ENCODE data around the gene TMEM51.

TMEM51 gene

DNA sequence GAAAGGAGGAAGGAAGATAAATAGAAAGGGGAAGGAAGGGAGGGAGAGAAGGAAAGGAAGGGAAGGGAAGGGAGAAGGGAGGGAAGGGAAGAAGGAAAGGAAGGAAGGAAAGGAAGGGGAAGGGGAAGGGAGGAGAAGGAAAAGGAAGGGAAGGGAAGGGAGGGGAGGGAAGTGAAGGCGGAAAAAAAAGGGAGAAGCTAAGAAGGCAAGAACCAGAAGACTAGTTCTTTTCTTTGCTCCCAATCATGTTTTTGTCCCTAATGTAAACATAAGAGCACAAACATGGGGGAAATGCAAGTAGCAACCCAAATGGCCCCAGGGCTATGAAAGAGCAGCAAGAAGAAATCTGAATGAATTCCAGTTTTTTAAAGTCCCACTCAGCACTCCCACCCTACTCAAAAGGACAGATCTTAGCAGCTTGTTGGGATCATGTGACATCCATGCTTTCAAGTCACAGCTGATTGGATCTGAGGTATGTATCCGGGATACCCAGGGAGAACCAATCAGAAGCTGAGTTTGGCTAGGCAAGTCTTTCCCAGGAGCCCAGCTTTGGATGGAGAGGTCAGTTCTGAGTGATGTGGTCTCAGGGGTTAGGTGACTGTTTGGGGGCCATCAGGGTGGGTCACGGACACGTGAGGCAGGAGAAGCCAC, 69.2 kb downstream of the TMEM51 start:
- DNase-seq: no peak

DNA sequence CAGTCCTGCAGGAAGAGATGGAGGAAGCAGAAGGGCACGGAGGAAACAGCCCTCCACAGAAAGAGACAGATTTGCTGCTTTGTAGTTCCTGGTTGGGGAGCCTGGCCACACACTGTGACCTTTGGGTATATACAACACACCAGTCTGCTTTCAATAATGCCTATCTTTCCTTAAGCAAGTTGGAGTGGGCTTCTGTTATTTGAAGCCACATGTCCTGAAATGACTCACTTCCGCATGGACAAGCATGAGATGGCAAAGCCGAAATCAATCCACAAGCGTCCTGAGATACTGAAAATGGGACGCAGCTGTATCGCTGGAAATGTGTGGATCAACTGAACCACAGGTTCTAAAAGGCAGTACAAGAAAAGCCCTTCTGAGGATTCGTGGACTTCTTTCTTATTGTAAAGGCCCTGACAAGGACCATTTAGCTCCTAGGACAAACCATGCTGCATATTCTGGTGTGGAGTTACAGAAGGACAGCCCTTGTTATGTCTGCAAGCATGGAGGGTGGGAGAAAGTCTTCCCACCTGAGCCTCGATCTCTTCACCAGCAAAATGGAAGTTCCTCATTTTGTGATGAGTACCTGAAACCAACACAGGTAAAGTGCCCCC, 70.8 kb downstream of the TMEM51 start:
- DNase-seq: no peak

DNA sequence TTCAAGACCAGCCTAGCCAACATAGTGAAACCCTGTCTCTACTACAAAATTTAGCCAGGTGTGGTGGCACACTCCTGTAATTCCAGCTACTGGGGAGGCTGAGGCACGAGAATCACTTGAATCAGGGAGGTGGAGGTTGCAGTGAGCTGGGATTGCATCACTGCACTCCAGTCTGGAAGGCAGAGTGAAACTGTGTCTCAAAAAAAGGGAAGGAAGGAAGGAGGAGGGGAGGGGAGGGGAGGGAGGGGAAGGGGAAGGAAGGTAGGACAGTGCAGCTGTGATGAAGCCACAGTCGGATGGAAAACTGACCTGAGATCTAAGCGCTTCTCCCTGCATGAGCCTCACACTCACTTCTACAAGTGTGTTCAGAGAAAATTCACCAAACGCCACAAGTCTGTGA, 71.4 kb downstream of the TMEM51 start:
- DNase-seq: no peak

DNA sequence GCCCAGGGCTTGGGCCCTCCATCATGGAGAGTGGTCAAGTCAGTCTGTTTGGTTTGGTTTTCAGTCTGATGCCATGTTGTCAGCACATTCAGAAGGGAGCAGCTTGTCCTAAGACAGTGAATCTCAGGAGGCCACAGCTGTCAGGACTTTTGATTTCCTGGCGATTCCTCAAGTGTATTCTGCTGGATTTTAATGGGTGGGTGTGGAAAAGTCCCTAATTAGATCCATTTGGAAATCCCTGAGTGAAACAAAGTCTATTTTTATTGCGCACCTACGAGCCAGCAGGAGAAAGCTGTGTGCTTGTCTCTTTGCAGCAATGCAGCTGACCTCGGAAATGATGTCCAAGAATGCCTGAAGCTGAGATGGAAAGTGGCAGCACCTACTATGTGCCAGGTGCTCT, 71.9 kb downstream of the TMEM51 start:
- no peak for DNase-seq

DNA sequence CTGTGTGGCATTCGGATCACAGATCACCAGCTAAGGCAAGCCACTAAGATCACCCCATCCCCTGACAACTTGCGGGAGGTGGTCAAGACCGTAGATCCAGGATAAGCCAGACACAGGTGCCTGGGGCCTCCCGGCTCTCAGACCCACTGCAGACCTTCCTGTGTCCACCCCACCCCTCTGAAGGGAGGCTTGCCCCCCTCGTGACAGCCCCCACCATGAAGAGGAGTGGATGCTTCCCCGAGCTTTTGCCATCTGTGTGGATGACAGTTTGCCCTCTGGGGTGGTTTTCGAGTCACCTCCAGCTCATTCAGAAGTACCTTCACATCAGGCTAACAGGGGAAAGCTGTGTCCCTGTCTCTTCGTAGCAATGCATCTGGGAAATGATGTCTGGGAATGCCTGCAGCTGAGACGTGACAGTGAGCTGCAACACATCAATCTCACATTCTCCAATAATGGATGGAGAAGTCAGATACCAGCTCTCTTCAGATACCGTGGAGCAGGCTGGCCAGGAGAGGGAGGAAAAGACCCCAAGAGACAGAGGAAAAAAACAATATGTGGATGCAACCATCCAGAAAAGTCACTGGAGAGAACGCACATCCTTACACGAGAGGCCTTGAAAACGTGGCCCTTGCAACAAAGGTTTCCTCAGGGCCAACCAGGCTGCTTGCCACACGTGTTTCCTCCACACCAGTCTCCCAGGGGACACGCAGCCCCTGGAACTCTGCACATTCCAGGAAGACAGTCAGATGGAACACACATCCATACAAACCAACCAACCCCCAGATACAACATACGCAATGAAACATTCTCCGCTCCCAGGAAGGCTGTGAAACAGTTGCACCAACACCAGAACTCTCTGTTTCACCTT, 73.1 kb downstream of the TMEM51 start:
- DNase-seq: no peak

DNA sequence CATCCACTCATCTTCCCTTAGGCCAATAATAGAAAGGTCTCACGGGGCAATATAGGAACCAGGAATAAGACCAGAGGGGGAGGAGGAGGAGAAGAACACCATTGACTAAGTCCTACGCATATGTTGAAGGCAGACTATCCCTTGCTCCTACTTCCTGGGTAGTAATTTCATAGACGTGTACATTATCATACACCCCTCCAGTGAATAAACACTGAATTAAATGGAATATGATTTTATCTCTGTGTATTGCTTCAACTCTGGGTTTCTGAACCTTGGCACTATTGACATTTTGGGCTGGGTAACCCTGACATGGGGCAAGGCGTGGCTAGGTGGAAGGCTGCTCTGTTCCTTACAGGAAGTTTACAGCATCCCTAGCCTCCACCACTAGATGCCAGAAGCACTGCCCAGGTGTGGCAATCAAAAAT, 76.2 kb downstream of the TMEM51 start:
- DNase-seq: no peak

DNA sequence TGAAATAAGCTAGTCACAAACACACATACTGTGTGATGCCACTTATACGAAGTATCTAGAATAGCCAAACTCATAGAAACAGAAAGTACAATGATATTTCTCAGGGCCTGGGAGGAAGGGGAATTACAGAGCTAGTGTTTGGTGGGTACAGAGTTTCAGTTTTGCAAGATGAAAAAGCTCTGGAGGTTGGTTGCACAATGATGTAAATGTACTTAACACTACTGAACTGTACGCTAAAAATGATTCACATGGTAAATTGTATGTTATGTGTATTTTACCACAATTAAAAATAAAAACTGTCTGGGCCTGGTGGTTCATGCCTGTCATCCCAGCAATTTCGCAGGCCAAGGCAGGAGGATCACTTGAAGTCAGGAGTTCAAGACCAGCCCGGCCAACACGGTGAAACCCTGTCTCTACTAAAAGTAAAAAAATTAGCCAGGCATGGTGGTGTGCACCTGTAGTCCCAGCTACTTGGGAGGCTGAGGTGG, 78.2 kb downstream of the TMEM51 start:
- DNase-seq: no peak

DNA sequence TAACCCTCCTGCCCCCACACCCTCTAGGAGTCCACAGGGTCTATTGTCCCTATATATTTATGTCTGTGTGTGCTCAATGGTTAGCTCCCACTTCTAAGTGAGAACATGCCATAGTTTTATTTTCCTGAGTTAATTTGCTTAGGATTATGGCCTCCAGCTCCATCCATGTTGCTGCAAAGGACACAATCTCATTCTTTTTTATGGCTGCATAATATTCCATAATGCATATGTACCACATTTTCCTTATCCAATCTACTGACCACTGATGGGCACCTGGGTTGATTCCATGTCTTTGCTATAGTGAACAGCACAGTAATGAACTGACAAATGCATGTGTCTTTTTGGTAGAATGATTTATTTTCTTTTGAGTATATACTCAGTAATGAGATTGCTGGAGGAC, 80.1 kb downstream of the TMEM51 start:
- DNase-seq: no peak

DNA sequence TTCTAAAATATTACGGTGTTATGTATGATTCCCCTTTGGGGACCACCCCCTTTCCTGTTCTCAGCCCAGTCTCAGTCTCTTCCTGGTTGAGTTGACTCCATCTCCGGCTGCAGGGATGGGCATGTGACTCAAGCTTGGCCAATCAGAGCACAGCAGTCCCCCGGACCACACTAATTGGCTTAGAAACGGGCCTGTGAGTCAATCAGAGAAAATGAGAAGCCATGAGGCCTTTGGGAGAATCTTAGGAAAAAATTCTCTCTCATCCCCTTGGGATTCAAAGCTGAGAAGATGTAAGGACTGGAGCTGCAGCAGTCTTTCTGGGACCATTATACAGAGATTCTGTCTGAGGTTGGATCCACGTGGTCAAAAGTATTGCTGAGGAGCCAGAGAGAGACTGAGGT, 82.8 kb downstream of the TMEM51 start:
- no peak for DNase-seq

DNA sequence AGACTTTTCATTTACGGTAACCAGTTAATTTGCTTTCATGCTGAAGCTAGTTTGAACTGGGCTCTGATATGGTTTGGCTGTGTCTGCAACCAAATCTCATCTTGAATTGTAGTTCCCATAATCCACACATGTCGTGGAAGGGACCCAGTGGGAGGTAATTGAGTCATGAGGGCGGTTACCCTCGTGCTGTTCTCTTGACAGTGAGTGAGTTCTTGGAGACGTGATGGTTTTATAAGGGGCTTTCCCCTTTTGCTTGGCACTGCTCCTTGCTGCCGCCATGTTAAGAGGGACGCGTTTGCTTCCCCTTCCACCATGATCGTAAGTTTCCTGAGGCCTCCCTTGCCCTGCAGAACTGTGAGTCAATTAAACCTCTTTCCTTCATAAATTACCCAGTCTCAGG, 83.2 kb downstream of the TMEM51 start:
- DNase-seq: no peak

DNA sequence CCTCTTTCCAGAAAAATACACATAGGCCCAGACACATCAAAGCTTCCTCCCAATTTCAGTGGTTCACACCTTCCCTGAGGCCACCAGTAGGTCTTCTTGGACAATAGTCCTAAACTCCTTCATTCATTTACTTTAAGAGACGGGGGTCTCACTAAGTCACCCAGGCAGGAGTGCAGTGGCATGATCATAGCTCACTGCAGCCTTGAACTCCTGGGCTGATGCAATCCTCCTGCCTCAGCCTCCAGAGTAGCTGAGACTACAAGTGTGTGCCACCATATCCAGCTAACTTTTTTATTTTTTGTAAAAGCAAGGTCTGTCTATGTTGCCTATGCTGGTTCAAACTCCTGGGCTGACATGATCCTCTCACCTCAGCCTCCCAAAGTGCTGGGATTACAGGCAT, 85.2 kb downstream of the TMEM51 start:
- no peak for DNase-seq

DNA sequence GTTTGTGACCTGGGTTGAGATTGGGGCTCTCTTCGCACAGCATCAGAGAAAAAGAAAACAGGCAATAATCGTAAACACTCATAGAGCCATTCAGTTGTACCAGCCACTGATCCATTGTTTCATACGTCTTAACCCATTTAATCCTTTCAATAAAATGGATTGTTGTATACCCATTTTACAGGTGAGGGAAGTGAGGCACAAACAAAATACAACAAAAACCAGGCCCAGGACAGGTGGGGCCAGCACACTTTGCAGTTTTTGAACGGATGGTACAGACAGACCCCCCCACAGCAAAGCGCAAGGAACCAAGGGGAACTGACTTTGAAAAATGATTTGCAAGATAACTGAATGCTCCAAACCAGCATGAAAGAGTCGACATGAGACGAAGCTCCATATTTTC, 89.2 kb downstream of the TMEM51 start:
- no peak for DNase-seq

DNA sequence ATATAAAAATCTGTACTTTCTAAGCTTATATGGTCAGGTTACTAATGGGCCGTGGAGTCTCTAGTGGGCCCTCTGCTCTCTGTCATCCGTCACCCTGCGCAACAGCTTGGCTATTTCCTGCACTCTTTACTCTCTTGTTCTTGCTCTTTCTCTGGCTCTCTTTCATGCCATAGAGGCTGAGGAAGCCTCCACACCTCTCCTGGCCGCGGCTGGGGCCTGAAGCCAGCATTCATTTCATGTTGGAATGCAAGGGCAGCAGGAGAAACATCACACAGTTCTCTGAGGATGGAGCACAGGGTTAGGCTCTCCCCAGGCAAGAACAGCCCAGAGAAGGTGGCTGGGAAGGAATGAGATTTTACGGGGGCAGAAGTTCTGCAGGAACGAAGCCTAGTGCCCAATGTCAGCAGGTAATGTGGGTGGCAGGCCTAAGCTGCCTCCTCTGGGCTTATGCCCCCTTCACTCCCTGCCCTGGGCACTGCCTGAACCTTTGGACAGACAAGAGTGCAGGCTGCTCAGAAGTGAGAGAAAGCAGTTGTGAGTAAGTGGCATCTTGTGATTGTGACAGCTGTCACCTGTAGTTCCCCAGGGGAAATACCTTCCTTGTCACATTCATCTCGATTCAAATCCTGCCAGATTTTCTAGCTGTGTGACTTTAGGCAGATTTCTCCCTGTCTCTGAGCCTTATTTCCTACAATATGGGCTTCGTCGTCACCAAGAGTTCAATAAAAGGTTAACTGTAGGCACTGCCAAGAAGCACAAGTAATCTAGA, 89.9 kb downstream of the TMEM51 start:
- no peak for DNase-seq

DNA sequence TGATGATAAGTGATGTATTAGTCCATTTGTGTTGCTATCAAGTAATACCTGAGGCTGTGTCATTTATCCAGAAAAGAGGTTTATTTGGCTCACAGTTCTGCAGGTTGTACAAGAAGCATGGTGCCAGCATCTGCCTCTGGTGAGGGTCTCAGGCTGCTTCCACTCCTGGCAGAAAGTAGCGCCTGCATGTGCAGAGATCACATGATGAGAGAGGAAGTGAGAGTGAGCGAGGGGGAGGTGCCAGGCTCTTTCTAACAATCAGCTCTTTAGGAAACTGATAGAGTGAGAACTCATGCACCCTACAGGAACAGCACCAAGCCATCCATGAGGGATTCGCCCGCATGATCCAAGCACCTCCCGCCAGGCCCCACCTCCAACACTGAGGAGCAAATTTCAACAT, 91.3 kb downstream of the TMEM51 start:
- DNase-seq: no peak

DNA sequence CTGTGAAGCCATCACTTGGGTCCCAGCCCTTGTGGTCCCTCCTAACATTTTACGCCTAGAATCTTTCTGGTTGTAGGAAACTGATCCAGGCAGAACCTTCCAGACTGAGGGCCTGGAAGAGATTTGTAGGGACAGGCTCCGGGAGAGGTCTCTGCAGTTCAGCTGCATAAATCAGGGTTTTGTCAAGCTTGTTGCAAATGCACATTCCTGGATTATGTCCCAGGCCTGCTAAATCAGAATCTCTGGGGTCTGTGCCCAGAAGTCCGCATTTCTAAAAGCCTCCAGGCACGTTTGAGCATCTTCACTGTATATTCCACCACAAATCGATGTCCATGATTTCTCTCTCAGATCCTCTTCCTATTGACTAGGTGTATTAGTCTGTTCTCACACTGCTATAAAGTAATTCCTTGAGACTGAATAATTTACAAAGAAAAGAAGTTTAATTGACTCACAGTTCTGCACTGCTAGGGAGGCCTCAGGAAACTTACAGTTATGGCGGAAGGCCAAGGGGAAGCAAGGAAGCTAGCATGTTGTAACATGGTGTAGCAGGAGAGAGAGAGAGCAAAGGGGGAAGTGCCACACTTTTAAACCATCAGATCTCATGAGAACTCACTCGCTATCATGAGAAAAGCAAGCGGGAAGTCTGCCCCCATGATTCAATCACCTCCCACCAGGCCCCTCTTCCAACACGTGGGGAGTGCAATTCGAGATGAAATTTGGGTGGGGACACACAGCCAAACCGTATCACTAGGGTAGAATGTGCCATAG, 92.2 kb downstream of the TMEM51 start:
- peak; percentile 6 to 18 for DNase-seq

DNA sequence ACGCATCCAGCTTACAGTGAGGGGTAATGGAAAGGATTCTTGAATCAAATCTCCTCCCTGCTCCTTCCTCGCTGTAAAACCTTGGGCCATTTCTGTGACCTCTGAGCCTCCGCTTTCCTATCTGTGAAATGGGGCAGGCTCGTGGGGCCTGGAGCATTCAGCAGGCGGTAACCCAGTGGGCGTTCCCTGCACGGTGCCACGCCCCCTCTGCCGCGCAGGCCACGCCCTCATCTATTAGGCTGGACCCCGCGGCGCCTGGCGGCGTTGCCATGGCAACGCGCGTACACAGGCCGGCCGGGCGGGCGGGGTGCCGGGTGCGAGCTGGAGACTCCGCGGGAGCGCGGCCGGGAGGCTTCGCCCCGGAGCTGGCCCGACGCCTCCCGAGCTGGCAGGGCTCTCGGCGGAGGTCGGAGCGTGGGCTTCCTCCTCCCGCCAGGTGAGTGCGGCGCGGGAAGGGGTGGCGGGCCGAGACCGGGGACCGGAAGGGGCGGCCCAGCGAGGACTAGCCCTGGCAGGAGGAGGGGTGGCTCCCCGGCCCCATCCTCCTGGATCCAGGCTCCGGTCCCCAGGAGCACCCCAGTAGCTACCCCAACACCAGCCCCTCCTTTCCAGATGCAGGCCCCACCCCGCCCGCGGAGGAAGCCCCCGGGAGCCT, 93.5 kb downstream of the TMEM51 start, which contains the start of gene FHAD1:
FHAD1 (plus strand) TSS at position 264 of the 655 bp plus-strand sequence. CDS start 4,562 bp downstream, outside the sequence.
- no peak for DNase-seq

DNA sequence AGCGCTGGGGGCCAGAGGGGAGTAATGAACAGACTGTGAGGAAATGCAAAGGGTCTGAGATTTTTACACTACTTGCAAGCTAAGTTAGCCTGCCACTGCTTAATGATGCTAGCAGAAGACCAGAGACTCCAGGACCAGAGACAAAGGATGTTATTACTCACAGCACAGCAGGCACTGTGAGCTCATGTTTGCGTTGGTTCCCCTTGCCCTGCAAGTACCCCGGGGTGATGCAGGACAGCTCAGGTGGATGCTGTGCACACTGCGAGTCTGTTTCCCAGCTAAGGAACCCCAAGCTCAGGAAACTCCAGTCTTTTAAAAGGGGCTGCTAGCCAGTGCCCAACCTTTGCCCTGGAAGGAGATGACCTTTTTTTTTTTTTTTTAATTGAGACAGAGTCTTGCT, 94.7 kb downstream of the TMEM51 start:
- DNase-seq: no peak

DNA sequence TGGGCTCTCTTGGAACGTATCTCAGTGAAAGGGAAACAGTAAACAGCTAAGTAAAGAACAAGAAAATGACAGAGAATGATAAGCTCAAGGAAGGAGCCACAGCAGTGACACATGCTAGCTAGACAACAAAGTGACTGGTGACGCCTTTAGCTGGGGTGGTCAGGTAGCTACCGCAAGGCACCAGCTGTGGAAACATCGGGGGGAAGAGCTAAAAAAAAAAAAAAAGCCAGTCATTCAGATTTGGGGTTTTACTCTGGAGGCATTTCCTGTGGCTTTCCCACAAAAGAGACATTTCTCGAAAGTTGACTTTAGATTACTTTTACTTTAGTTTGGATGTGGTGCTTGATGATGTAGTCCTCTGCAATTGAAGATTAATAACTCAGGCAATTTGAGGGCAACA, 95.5 kb downstream of the TMEM51 start:
- no peak for DNase-seq

DNA sequence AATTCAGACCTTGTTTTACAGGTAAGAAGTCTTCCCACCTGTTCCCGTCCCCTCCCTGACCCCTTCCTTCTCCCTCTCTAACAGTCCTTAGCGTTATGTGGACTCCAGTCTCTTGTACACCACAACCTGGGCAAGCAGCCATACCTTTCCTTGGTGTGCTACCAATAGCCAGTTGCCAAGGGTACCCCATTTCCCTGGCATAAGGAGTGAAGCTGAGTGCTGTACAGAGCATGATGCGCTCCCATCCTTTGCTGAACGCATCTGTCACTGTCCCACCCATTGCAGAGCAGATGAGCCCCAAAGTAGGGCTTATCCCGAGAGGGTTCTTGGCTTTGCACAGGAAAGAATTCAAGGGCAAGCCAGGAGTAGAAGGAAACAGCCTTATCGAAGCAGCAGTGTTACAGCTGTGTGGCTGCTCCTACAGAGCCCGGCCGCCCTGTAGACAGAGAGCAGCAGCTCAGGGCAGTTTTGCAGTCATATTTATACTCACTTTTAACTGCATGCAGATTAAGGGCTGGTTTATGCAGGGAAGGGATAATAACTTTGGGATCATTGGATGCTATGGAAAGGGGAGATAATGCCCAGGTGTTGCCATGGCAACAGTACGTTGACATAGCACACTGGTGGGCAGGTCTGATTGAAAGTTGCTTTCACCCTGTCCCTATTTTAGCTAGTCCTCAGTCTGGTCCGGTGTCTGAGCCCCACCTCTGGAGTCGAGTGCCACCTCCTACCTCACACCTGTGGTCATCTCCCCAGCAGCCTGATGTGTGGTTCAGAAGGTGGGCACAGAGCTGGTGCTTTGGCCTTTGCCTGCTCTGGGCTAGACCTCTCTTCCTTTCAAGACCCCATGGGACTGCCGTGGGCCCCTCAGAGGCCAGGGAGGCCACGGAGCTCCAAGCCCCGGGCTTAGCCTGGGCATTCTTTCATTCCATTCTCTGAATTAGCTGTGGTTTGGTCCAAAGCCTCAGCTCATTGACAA, 98.6 kb downstream of the TMEM51 start:
- no peak for DNase-seq

DNA sequence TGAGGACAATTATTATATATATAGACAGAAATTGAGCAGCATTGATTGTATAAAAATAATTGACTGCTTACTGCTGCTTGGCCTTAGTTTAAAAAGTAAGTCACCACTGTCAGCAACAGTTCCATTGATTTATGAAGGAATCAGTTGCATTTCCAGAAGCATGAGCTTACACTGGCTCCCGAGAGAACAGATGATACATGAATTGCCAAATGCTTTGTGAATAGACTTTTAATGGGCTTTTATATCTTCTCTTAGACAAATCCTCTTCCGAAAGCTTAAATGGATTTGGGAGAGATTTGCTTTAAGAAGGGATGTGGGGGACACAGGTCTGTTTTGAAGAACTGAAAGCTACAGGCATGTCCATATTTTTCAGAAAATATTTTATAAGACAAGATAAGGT, 101.0 kb downstream of the TMEM51 start:
- no peak for DNase-seq
